Esophagus squamous epithelium (tissue), 5 donors: Measurements from ENCODE around the gene TMEM33. TPM values are rescaled to one million over a fixed set of nuclear protein-coding genes. Genes with fewer than 3 reads are reported as not detected.

Source experiments
- DNase-seq: peaks from one replicate; lab custom pipeline; 2025; lab: John Stamatoyannopoulos, UW
- H3K27ac ChIP-seq, 4 donors: fragments of 200-600 bp; sonication (generic); one replicate each; pipeline ENCODE4 v1.5.1; 2016 to 2019; ENCODE audit warnings: mild to moderate bottlenecking in 1 of 4
- H3K27me3 ChIP-seq, 4 donors: fragments of 200-600 bp; sonication (generic); 1 replicate in 3 of 4; 2 replicates in 1 of 4; pipeline versions ENCODE4 v1.5.1 to v1.6.0; 2017 to 2021; ENCODE audit warnings: antibody characterized with exemption in 1 of 4
- H3K36me3 ChIP-seq, 3 donors: fragments of 200-600 bp; sonication (generic); one replicate each; pipeline ENCODE4 v1.5.1; 2016 to 2019
- H3K4me1 ChIP-seq, 3 donors: fragments of 200-600 bp; sonication (generic); one replicate each; pipeline ENCODE4 v1.5.1; 2017 to 2019
- H3K4me3 ChIP-seq, 4 donors: fragments of 200-600 bp; sonication (generic); 1 replicate in 3 of 4; 2 replicates in 1 of 4; pipeline ENCODE4 v1.5.1; 2016 to 2019; ENCODE audit warnings: mild to moderate bottlenecking in 2 of 4, moderate library complexity in 1 of 4
- H3K9me3 ChIP-seq, 3 donors: fragments of 200-600 bp; sonication (generic); one replicate each; pipeline ENCODE4 v1.5.1; 2016 to 2019
- CTCF ChIP-seq, 6 experiments: fragments of 450-650 bp in 4 of 6; fragments of 200-600 bp in 2 of 6; sonication (generic) in 2 of 6; IDR thresholded peaks; one replicate each; pipeline ENCODE4 v1.5.1; 2016 to 2019; ENCODE audit warnings: antibody characterized with exemption in 6 of 6, mild to moderate bottlenecking in 4 of 6, moderate library complexity in 4 of 6
- POLR2A ChIP-seq, 4 donors: fragments of 450-650 bp; IDR thresholded peaks; one replicate each; pipeline ENCODE4 v1.6.1; 2017; ENCODE audit warnings: antibody characterized with exemption in 4 of 4, mild to moderate bottlenecking in 4 of 4, moderate library complexity in 3 of 4
- WGBS, 2 donors: methylation state at CpG; one replicate each; pipeline ENCODE4 v1.1.5; 2018; 5-methylcytosine and 5-hydroxymethylcytosine counted together
- intact Hi-C: fragments of 100-400 bp; cut with DNase I; formaldehyde crosslinking; loops from one replicate; pipeline ENCODE4 v1.15.0; 2022
- total RNA-seq, 4 donors: library from RNA; depleted of rRNA; stranded (reverse); fragments of >200 nt; gene quantifications; one replicate each; pipeline ENCODE4 v1.1.0, GENCODE V29; 2016
- donor health status: DM: yes; HTN: yes; CAD: no.

The TMEM33 gene
- total RNA-seq, 4 donors from 2014 or later = 37.6 to 69.0 (median 65.6) TPM

- intact Hi-C loops = no loop called here
- no peak overlapping the region for H3K4me3 ChIP-seq
- H3K4me1 ChIP-seq = no peaks in the 10 kb centered on the region
- WGBS, 2 donors = 94 to 98% methylated on average over 8 to 21 of the region's 22 CpGs
- no peaks in the 10 kb centered on the region for H3K36me3 ChIP-seq
- no peaks in the 10 kb centered on the region for H3K9me3 ChIP-seq
- TF ChIP-seq CTCF (IDR thresholded peaks at IDR 0.05) (no peak), POLR2A (IDR thresholded peaks at IDR 0.05) (no peak)
- DNase-seq = no peak
- H3K27ac ChIP-seq = no peak overlapping the region
- no peaks in the 10 kb centered on the region for H3K27me3 ChIP-seq
These were observed 47.5 kb downstream of the TMEM33 start for GRCh38 chr4:41982716-41983115.

GRCh38 chr4:41985151-41985550 lies 49.9 kb downstream of the TMEM33 start:
- 25 to 39% methylated on average over 1 of the region's 1 CpG for WGBS, 2 donors
- Histone ChIP-seq H3K4me1 (peaks cover 0 to 12% (median 0%) of the 10 kb centered on the region in 3 donors), H3K27ac (no peak overlapping the region), H3K9me3 (no peaks in the 10 kb centered on the region), H3K27me3 (no peaks in the 10 kb centered on the region), H3K36me3 (no peaks in the 10 kb centered on the region), H3K4me3 (no peak overlapping the region)
- intact Hi-C loops = no loop called here
- no peak for TF ChIP-seq CTCF (IDR thresholded peaks at IDR 0.05)
- TF ChIP-seq POLR2A (IDR thresholded peaks at IDR 0.05) = no peak
- DNase-seq = no peak

- DNase-seq = no peak
- WGBS, 2 donors = 0 to 3% methylated on average over 11 to 12 of the region's 12 CpGs
- H3K36me3 ChIP-seq = no peaks in the 10 kb centered on the region
- no peaks in the 10 kb centered on the region for H3K27me3 ChIP-seq
- intact Hi-C loops = no loop called here
- peaks cover 9 to 35% (median 13%) of the 10 kb centered on the region in 3 donors for H3K4me1 ChIP-seq
- no peaks in the 10 kb centered on the region for H3K9me3 ChIP-seq
- peak overlapping the region; percentile 84 to 93 (median 88) for H3K27ac ChIP-seq
- H3K4me3 ChIP-seq = peak overlapping the region; percentile 82 to 99 (median 94)
- TF ChIP-seq POLR2A (IDR thresholded peaks at IDR 0.05) = no peak
- no peak for TF ChIP-seq CTCF (IDR thresholded peaks at IDR 0.05)
These were observed 54.8 kb downstream of the TMEM33 start for GRCh38 chr4:41989994-41990364.

- Histone ChIP-seq H3K9me3 (no peaks in the 10 kb centered on the region), H3K4me1 (peaks cover 9 to 35% (median 13%) of the 10 kb centered on the region in 3 donors), H3K4me3 (peak within 1 kb of the TSS; percentile 82 to 99 (median 94)), H3K36me3 (no peaks in the 10 kb centered on the region), H3K27ac (peak within 1 kb of the TSS; percentile 84 to 93 (median 88)), H3K27me3 (no peaks in the 10 kb centered on the region)
- DNase-seq = peak; percentile 68
- 1 to 2% methylated on average over 19 to 31 of the region's 64 CpGs for WGBS, 2 donors
- TF ChIP-seq POLR2A (IDR thresholded peaks at IDR 0.05) = peak in 3 of 4 donors; percentile 44 to 88 (median 81)
- peak in 4 of 6 experiments; percentile 37 to 61 (median 45) for TF ChIP-seq CTCF (IDR thresholded peaks at IDR 0.05)
- intact Hi-C loops = no loop called here
These were observed 55.3 kb downstream of the TMEM33 start, which contains the start of gene SLC30A9 for GRCh38 chr4:41990365-41991111. TSS of gene SLC30A9 (plus strand) at chr4:41990530. CDS start at chr4:41990652, 122 bp downstream.
